IMR-90 (cell line): Measurements from ENCODE around the gene UBE2QL1.

Experiments
- CEBPB ChIP-seq: IDR thresholded peaks from 2 replicates; pipeline ENCODE4 v1.6.1; 2012; ENCODE audit warnings: low read depth, low read length, improper control_type of control experiment
- CTCF ChIP-seq: conservative IDR thresholded peaks from 2 replicates; pipeline ENCODE4 v1.5.1; 2012; ENCODE audit warnings: mild to moderate bottlenecking, low read depth, low read length, improper control_type of control experiment
- POLR2A ChIP-seq: IDR thresholded peaks from 2 replicates; pipeline ENCODE4 v1.6.1; 2012; ENCODE audit warnings: mild to moderate bottlenecking, low read depth, low read length
- RCOR1 ChIP-seq: IDR thresholded peaks from 2 replicates; pipeline ENCODE4 v1.6.1; 2012; ENCODE audit warnings: mild to moderate bottlenecking, low read length, improper control_type of control experiment; ENCODE audit not compliant: insufficient replicate concordance
- USF2 ChIP-seq: fragments of 150-350 bp; IDR thresholded peaks from 2 replicates; pipeline ENCODE4 v1.6.1; 2017; ENCODE audit warnings: mild to moderate bottlenecking, antibody characterized with exemption, low read length, low read depth

GRCh38 chr5:6504677-6505415 lies 56.2 kb downstream of the UBE2QL1 start:
- TF ChIP-seq CEBPB (no peak), CTCF (no peak), RCOR1 (no peak), POLR2A (no peak), USF2 (no peak)
